Coronary artery (tissue), 2 donors: Measurements from ENCODE around the gene HEPACAM.

Experiments
- DNase-seq: peaks from one replicate; pipeline ENCODE4 v3.0.0-alpha.2; 2017; ENCODE audit warnings: low spot score
- H3K27ac ChIP-seq, 2 donors: fragments of 200-600 bp; sonication (generic); one replicate each; pipeline ENCODE4 v1.5.1; 2016 to 2019
- H3K4me3 ChIP-seq: fragments of 200-600 bp; sonication (generic); 2 replicates; pipeline ENCODE4 v1.5.1; 2016; ENCODE audit warnings: mild to moderate bottlenecking, moderate library complexity
- CTCF ChIP-seq: fragments of 200-600 bp; sonication (generic); IDR thresholded peaks from one replicate; pipeline ENCODE4 v1.5.1; 2019; ENCODE audit warnings: antibody characterized with exemption

Gene HEPACAM

DNA sequence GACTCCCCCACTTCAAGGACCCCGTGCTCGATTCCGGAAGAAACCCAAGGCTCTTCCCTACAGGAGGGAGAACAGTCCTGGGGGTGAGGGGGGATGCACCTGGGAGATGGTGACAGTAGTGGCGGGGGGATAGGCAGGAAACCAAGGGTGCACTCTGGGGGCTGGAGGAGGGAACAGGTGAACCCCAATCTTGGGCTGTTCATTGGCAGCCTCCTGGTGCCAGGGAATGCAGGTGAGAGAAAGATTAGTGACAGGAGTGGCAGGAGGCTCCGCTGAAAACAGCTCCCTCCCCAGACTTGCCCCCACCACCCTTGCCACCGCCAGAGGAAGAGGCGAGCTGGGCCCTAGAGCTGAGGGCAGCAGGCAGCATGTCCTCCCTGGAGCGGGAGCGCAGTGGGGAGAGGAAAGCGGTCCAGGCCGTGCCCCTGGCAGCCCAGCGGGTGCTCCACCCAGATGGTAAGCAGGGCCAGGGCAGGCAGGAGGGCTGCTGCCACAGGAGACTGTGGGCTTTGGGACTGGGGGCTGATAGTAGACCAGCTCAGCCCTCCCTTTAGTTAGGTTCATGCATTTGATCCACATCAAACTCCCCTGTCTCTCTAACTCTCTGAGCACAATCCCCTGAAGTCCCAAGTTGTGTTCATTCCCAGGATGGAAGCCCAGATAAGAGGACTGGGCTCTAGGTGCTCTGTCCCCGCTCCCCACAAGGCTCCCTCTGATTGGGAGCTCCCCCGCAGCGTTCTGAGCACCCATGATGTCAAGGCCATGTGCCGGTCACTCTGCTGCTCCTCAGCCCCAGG lies 56.2 kb downstream of the HEPACAM start:
- Histone ChIP-seq H3K27ac (no peak overlapping the region), H3K4me3 (no peak overlapping the region)
- peak; percentile 59 for DNase-seq
- TF ChIP-seq CTCF, result no peak

DNA sequence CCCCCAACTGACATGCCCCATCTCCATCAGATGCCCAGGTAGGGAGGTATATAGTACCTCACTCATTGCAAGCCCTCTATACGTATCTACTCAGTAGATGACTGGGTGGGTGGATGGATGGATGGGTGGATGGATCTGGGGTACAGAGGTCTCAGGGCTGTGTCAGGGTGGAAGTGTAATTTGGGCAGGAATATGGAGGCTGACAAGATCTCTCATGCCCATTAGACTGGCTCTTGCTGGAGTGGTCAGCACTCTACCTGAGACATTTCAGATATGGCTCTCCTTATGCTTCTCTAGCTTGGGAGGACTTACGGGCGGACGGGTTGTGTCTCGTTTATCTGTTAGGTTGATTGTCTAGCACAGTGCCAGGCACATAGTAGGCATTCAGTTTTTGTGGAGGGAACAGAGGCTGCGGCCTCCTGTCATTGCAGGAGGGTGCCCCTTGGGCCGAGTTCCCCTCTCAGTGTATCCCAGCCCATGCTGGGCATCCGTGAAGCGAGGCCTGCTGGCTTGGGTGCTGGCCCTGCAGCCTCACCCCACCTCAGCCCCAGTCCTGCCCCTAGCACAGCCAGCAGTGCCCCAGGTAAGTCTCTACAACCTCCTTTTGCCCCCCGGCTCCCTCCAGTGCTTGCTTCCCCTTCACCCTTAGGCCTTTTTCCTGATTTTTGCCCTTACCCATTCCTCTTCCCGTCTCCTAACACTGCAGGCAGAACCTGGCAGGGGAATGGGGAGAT lies 56.9 kb downstream of the HEPACAM start:
- H3K4me3 ChIP-seq, result no peak overlapping the region

GRCh38 chr11:124877910-124878758 lies 57.7 kb downstream of the HEPACAM start:
- TF ChIP-seq CTCF, result no peak
- DNase-seq, result peak; percentile 73
- Histone ChIP-seq H3K4me3 (peak overlapping the region; percentile 81), H3K27ac (no peak overlapping the region)

More for the DNA sequence above, 56.9 kb downstream of the HEPACAM start:
- H3K27ac ChIP-seq, result no peak overlapping the region
- TF ChIP-seq CTCF, result no peak
- DNase-seq, result peak; percentile 57

- H3K27ac ChIP-seq, result peak overlapping the region in 1 of 2 donors; percentile 92
- no peak for TF ChIP-seq CTCF
- peak overlapping the region; percentile 81 for H3K4me3 ChIP-seq
- DNase-seq, result no peak
Measured at GRCh38 chr11:124877631-124877909, 58.3 kb downstream of the HEPACAM start.

- TF ChIP-seq CTCF, result no peak
- Histone ChIP-seq H3K27ac (peak overlapping the region; percentile 83 to 92), H3K4me3 (peak overlapping the region; percentile 81)
- peak; percentile 72 for DNase-seq
Measured at GRCh38 chr11:124876818-124877630, 58.8 kb downstream of the HEPACAM start.
